ENCODE measurements around the gene RADIL. TPM values are rescaled to one million over a fixed set of nuclear protein-coding genes. Genes with fewer than 3 reads are reported as not detected.

RADIL gene
- total and polyA plus RNA-seq, 9 of the 15 experiments (the other 6 are each of a cell fraction or from before 2014, with no cell fraction given) = 0.06 to 8.1 (median 1.9) TPM; not detected in 1

DNA sequence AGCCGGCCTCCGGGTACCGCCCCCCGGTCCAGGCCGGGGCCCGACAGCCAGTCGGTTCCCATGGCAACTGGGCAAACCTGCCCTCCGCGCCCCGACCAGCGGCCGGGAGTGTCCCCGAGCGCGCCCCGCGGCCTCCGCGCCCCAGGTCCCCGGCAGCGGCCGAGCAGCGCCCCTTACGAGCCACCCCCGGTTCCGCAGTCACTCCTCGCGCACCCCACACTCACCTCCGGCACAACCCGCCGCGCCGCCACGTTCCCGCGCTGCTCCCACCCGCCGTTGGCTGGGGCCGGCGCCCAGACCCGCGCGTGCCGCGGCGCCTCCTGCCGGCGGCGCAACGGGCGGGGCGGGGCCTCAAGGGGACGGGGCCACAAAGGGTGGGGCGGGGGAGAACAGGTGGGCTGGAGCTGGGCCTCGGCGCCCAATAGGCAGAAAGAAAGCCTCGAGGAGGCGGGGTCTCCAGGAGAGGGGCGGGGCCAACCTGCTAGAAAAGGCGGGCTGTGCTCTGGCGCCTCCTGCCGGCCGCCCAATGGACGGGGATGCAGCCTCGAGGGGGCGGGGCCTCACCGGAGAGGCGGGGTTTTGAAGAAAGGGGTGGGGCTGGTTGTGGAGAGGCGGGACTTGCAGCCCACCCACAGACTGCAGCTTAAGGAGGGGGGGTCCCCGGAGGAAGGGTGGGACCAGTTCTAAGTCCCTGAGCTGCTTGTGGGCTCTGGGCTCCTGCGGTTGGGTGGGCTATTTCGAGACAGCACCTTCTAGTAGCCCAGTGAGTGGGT lies at the start of gene RADIL (continued):
- TF ChIP-seq, protein P1, sequence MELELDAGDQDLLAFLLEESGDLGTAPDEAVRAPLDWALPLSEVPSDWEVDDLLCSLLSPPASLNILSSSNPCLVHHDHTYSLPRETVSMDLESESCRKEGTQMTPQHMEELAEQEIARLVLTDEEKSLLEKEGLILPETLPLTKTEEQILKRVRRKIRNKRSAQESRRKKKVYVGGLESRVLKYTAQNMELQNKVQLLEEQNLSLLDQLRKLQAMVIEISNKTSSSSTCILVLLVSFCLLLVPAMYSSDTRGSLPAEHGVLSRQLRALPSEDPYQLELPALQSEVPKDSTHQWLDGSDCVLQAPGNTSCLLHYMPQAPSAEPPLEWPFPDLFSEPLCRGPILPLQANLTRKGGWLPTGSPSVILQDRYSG (tag; conservative IDR thresholded peaks at IDR 0.05; ENCODE audit: low read depth) = no peak
- TF ChIP-seq ZNF586 (CRISPR knock-in tag; conservative IDR thresholded peaks at IDR 0.05) = no peak
- no peak for TF ChIP-seq SMARCC2 (IDR thresholded peaks at IDR 0.05; ENCODE audit: low read depth)
- TF ChIP-seq SRF (CRISPR knock-in tag; IDR thresholded peaks at IDR 0.05) = no peak
- no peak for TF ChIP-seq RNF219 (CRISPR knock-in tag; IDR thresholded peaks at IDR 0.05)
- TF ChIP-seq PREB (CRISPR knock-in tag; IDR thresholded peaks at IDR 0.05) = no peak
- no peak for TF ChIP-seq POLR2AphosphoS2 (IDR thresholded peaks at IDR 0.05; ENCODE audit: low read length)
- TF ChIP-seq POLR2AphosphoS5 (IDR thresholded peaks at IDR 0.05; ENCODE audit: control insufficient read depth, insufficient read depth, low read depth, low read length) = no peak
- no peak for TF ChIP-seq ZC3H8 (IDR thresholded peaks at IDR 0.05)
- TF ChIP-seq NCOR1 (IDR thresholded peaks at IDR 0.05) = 0 out of 2 replicates have a peak, but pooled peaks have one; percentile 12
- TF ChIP-seq, protein P2, sequence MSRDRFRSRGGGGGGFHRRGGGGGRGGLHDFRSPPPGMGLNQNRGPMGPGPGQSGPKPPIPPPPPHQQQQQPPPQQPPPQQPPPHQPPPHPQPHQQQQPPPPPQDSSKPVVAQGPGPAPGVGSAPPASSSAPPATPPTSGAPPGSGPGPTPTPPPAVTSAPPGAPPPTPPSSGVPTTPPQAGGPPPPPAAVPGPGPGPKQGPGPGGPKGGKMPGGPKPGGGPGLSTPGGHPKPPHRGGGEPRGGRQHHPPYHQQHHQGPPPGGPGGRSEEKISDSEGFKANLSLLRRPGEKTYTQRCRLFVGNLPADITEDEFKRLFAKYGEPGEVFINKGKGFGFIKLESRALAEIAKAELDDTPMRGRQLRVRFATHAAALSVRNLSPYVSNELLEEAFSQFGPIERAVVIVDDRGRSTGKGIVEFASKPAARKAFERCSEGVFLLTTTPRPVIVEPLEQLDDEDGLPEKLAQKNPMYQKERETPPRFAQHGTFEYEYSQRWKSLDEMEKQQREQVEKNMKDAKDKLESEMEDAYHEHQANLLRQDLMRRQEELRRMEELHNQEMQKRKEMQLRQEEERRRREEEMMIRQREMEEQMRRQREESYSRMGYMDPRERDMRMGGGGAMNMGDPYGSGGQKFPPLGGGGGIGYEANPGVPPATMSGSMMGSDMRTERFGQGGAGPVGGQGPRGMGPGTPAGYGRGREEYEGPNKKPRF (IDR thresholded peaks at IDR 0.05; ENCODE audit: low read depth, low read length) = no peak
- no peak for TF ChIP-seq ZC3H4 (CRISPR knock-in tag; IDR thresholded peaks at IDR 0.05; ENCODE audit: borderline replicate concordance)
- no peak for TF ChIP-seq ASH1L (IDR thresholded peaks at IDR 0.05; ENCODE audit: borderline replicate concordance, low read depth, partially characterized antibody)
- TF ChIP-seq NR2F6 (CRISPR knock-in tag; IDR thresholded peaks at IDR 0.05) = no peak
- no peak for TF ChIP-seq HINFP (tag; conservative IDR thresholded peaks at IDR 0.05; ENCODE audit: low read depth)
- no peak for TF ChIP-seq IRF1 (CRISPR knock-in tag; IDR thresholded peaks at IDR 0.05; ENCODE audit: borderline replicate concordance)
- no peak for TF ChIP-seq SNIP1 (IDR thresholded peaks at IDR 0.05; ENCODE audit: low read depth)
